HG02678 (cell line): ENCODE results near the gene AOAH.

Source experiments
- ATAC-seq: cut with Tn5 transposase; IDR thresholded peaks from one replicate; pipeline ENCODE4 v1.9.1; 2021; ENCODE audit warnings: mild to moderate bottlenecking, moderate library complexity; ENCODE audit not compliant: unreplicated experiment

Gene AOAH

DNA sequence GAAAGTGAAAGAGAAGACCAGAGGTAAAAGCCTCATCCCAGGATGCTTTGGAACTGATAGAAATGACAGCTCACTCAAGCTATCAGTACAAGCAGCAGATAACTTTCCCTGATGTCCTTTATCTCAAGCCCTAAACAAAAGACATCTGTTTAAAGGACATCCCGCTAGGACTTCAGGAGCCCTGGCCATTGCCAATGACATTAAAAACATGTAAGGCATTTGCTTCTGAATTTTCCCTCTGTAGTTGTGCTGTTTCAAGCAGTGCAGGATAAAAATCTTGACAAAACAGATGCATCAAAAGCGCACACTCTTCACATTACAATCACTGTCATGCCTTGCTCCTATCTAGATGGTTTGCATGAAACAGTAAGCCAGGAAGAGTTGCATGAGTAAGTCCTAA lies 159.8 kb downstream of the AOAH start:
- ATAC-seq, result no peak

DNA sequence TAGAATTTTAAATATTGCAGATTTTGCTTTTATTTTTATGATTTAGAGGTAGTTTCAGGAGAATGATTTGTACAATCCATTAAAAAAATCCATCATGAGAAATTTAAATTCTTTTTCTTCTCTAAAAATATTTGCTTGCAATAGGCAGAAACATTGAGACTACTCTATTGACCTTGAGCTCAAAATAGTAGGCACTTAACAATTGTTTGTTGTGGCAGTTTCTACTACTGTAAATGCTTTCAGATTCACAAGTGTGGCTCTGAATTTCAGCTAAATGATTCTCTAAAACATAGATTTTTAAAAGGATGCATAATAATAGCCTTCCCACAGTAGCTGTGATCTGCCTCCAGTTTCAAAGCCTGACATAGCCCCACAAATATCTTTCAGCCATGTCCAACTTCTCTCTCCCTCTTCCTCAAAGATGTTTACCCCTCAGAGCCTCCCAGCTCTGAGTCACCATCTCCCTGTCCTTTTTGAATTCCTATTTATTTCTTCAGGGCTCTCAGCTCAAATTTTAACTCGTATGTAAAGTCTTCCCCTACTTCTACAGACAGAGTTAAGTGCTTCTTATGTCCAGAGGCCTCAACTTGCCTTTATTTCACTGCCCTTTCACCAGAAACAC lies 160.5 kb downstream of the AOAH start:
- ATAC-seq, result no peak

DNA sequence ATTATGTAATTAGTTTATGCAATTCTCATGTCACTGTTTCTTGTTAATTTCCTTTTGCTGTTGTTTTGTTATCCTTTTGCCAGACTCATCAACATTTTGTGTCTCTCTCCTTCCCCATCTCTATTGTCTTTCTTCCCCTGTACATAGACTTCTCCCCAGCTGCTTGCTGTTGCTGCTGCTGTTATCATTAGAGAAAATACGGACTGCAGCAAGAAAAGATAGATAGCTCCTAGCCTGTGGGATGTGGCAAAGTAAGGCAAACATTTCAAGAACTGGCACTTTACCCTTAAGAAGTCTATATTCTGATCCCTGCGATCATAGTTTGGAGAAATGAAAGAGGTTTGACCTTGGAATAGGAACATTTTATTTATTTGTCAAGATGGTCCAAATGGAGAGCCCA lies 162.2 kb downstream of the AOAH start:
- ATAC-seq, result no peak

DNA sequence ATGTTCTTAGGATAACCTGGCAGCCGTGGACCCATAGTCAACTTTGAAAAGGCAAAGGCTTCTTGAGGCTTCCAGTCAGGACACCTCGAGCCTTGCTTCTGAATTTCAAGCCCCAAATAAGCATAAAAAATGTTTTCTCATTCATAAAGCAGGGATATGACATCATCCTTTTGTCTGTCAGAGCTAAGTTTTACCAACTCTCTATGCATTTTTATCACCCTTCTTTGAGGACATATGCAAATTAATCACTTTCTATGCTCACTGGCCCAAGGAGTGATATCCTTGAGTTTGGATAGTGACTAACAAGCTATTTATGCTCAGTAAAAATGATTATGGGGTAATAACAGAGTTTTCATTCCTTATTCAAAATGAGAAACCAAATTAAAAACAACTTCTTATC lies 175.3 kb downstream of the AOAH start:
- no peak for ATAC-seq

DNA sequence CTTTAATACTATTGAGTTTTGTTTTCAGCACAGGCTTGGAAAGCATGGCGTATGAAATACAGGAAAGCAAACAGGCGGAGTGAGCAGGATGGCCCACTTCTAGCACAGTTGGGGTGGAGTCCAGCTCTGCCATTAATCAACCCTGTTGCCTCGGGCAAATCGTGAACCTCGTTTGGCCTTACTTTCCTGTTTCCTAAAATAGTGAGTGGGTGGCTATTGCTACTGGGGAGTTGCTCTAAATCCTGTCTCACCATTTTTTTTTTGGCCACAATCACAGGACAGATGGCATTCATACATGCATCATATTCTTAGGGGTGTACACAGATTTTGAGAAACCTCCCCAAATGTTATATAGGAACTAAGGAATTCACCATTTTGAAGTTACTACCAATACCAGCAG lies 176.9 kb downstream of the AOAH start:
- ATAC-seq, result no peak

DNA sequence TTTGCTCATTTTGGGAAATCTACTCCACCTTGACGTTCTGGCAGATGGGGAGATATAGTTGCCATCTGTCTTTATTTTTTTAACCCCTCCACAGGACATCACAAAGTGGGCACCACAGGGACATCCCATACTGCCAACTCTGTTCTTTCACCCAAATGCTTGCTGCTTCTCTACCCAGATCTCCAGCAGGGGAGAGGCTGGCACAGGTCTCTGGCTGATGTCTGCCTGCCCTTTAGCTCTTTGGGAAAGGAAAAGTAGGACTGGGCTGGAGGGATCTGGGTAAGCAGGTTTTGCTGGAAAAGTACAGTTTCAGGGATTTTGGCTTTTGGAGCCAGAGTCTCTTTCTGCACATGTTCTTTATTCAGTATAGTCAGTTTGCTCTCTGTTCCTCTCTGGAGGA lies 178.0 kb downstream of the AOAH start:
- ATAC-seq, result no peak

DNA sequence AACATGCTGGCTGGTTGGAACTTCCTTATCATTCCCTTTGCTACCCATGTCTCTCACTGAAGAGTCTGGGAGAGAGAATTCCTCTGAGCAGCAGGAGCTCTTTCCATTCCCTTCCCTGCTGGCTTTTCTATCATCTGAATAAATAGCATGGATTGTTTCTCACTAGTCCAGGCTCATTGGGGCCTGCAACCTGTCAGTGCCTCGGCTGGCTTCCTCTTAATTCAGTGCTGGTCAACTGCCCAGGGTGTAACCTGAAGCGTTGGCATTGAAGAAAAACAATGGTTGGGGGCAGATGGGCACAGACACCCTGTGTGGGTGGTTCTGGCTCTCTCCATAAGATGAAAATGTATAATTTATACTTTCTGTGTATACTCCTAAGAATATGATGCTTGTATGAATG lies 179.0 kb downstream of the AOAH start:
- ATAC-seq, result no peak

DNA sequence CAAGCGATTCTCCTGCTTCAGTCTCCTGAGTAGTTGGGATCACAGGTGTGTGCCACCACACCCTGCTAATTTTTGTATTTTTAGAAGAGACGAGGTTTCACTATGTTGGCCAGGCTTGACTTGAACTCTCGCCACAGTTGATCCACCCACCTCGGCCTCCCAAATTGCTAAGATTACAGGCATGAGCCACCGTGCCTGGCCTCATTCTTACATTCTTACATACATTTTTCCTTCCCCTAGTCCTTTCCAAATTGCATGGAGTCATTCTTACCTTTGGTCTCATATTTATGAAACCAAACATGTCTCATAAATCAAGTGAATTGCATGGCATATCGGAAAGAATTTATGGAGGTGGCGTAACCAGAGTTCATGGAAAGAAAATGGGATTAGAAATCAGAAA lies 186.2 kb downstream of the AOAH start:
- no peak for ATAC-seq

DNA sequence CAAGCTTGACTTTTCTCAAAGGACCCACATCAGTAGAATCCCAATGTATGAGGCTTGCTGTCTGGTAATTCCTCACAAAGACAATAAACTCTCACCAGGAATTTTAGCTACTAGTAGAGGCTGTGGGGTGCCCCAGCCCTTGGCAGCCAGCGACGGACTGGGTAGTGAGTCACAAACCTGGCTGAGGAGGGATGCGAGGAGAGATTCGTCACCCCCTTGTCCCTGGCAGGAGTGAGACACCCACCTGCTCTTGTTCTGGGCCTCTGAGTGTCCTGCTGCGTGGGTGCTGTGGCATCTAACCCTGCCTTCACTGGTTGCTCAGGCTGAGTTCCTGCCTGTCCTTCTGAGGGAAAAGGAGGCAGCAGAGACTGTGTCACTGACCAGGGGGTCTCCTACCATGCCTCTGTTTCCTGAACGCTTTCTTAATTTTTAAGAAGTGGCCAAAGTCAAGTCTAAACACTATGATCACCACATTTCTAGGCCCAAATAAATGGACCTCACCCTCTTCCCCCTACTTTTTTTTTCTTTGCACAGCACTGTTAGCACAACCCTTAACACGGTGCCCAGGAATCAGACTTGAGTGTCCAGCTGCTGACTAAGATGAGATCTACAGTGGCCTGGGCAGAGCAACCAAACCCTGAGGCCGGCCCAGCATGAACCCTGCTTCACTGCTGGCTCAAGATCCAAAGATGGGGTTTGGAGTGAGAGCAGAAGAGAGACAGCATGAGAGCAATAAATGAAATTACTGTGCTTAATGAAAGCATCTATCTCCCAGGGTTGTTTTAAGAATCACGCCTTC lies 188.2 kb downstream of the AOAH start:
- no peak for ATAC-seq

DNA sequence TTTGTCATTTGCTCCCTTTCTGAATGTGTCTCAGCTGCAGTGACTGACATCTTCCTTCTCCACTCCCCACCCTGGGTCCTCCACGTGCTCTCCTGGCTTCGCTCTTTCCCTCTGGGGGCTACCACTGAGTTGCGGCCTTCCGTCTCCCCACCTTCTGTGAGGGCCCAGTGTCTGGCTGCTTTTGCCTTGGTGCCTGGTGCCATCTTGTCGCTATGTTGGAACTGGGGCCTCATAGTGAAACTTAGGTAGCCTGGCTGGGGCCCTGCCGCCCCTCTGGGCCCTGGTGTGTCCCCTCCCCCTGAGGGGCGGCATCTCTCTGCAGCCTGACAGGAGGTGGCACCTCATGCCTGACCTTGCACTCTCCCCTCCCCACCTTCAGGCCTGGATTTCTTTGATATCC lies 190.6 kb downstream of the AOAH start:
- ATAC-seq, result no peak

DNA sequence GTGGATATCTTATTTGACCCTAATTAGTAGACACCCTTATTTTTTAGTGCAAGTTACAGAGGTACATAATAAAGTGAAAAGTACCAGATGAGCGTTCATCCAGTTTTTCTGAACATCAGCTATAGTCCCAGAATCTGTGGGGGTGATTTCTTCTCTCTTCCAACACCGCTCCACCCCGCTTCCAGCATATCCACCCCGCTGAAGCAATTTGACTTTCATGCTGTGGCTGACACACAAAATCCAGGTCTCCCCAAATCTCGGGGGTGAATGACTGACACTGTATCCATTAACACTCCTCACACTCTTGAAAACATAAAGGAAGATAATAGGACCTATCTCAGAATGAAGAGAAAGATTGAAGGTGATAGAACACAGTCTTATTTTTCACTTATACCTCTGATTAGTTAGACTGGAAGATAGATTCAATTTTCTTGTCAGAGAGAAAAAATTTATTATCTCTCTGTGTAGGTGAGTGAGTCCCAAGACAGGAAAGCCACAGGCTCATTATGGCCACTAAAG lies 191.3 kb downstream of the AOAH start:
- no peak for ATAC-seq

DNA sequence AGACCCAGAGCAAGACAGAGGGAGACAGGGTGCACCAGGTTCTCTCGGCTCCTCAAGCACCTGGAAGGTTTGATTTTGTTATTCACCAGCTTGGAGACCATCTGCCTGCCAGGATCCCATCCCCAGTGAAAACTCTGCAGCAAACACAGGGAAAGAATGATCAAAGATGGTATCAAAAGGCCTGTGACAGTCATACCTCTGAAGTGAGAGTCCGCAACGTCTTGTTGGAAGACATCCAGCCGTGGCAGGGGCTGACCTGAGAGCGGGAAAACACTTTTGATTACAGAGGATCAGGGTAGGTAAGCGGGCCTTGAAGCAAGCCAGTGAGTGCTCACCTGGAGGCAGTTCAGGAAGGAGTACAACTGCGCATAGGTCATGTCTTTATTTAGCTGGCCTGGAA lies 192.3 kb downstream of the AOAH start:
- ATAC-seq, result no peak

DNA sequence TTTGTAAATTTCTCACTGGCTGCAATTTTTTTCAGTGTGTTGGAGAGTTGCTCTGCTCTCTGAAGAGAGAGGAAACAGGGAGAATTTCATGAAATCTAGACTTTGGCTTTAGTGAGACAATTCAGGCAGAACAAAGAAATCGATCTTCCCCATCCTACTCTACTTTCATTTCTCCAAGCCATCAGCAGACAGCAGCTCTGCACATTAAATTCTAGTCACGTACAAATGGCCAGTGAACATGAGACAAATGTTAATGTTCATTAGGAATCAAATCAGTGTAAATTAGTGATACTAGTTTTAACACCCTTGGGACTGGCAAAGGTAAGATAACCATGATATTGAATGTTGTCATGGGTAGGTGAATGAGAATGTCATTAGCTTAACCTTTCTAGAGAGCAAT lies 193.8 kb downstream of the AOAH start:
- no peak for ATAC-seq

DNA sequence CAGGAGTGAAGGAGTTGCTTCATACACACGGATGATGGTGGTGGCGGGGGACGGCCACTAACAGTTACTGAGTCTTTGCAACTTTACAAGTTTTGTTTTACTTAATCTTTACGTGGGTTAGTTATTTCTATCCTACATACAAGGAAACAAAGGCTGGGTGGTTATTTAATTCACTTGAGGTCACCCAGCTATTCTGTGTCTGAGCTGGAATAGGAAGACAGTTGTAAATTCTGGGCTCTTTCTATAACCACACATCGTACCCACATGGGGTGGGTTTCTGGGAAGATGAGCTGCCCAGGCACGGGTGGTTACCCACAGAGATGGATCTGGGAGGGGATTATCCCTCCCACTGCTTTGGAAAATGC lies 196.8 kb downstream of the AOAH start:
- no peak for ATAC-seq

DNA sequence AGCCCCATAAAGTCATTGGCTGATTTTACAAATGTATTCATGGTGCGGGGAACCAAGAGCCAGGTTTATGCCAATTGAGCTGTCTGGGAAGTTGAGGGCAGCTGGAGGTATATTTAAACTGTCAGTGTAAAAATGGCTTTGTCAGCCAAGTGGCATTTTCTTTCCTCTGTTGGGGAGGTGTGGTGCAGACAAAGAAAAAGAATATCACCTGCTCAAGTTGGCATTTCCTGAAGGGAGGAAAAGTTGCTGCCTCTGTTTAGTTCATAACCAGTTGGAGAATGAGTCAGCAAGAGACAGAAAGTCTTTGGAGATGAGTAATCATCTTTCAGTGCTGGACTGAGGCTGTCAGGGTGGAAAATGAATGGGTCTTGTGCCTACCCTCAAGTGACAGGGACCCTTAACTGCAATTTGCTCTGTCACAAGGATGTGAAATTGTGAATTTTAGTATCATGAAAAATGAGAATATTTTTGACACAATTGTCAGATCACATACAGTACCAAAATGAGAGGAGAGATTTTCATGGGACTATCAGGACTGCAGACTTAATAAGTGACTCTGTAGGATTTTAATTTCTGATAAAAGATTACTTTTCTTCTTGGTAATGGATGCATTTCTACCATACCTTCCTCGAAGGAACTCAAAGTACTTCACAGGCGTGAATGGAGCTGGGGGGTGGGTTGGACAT lies 197.3 kb downstream of the AOAH start:
- peak; percentile 79 for ATAC-seq

DNA sequence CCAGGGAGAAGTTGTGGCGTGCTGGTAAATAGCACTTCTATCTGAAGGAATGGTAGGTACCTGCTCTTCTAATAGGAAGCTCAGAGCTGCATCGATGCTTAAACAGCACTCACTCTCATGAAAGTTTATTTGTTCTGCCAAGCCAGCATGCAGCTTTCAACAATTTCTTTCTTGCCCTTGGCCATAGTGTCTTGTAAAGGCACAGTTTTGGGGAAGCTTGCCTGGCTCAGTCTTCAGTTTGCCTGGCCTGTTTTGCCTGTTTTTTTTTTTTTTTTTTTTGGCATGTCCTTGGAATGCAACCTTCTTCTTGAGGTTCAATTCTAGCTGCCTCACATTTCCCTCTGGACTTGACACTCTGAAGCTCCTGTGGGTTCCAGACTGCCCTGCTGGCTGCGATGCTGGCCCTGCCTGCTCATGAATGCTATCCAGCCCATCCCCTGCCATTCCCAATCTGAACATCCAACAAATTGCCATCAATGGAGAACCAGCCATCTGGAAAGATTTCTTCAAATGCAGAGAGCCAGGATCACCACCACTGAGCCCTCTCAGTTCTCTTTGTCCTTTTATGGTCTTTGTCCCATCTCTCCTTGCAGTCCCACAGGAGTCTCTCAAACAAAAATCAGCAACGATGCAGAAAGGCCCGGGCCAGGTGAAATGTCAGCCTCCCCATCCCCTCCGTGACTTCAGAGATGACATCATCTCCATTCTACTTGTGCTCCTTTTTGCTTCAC lies 200.8 kb downstream of the AOAH start:
- no peak for ATAC-seq

DNA sequence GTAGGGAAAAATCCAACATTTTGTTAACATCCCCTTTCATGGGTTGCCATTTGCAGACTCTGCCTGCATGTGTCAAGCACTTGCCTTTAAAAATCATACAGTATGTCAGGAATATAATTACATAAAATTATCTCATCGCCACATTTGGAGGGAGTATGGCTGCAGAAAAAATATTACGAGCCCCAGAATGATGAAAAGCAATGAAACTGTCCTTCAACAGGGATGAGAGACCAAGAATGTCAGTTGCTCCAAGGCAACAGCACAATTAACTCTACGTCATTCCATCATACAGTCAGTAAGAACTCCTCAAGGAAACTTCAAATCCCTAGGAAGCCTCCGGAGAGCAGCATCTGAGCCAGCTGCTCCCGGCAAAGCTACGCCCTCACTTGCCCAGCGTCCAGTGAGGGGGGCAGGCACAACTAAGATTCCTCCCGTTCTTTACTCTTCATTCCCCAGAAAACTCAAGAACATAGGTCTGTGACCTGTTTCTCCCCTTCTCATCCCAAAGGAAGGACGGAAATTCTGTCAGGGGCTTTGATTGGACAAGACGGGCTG lies 201.8 kb downstream of the AOAH start:
- no peak for ATAC-seq

DNA sequence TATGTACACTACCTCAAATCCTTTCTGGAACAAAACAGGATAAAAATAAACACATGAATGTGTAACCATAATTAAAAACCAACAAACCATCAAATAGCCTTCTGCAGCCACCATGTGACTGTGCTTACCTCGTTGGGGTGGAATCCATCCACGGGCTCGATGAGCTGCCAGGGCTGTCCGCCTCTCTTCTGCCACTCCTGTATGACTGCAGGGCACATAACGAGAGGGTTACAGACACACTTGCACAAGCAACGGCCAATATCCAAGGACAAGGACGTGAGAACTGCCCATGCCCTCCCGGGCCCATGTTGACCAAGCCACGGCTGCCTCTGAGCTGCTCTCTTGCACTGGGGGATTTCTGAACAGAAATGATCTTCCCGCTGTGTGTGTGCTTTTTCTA lies 202.4 kb downstream of the AOAH start:
- no peak for ATAC-seq

DNA sequence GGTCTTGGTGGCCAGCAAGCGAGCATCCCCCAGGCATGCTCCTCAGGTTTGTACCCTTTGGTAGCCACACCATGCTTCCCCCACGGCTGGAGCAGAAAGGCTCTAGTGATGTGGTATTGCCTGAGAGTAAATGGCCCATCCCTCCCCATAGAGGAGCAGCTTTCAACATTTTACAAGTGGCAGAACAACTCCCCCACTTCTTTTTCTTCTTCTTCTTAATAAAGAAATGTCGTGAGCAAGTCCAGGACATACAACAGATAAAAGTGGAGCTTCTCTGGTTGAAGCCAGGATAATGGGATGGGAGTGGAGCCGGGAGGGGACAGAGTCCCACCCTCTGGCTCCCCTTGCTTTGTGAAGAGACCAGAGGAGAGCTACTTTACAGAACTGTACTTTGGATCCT lies 203.2 kb downstream of the AOAH start:
- ATAC-seq, result no peak

DNA sequence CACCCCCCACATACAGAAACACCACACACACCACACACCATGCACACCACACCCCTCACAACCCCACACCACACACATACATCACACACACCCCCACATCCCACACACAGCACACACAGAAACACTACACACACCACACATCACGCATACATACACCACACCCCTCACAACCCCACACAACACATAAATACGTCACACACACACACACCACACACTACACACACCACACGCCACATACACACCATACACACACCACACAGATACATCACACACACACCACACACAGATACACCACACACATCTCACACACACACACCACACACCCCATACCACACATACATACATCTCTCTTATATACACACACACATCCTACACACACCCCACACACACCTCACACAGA lies 208.4 kb downstream of the AOAH start:
- no peak for ATAC-seq
